KBM-7 (cell line): Measurements from ENCODE around the gene MTUS2.

Experiments
- DNase-seq: peaks from one replicate; pipeline ENCODE4 v3.0.0-alpha.2; 2015
- in situ Hi-C: fragments of 300-500 bp; cut with MboI; formaldehyde crosslinking; loops from 2 replicates; pipeline ENCODE4 v1.14.3; 2020; ENCODE audit warnings: low sequenced_read_pairs, low pct_unique_long_range_greater_than_20kb, mixed read lengths

MTUS2 gene

GRCh38 chr13:29514720-29515310 is 694.7 kb downstream of the MTUS2 start:
- in situ Hi-C loops: loop anchor here (25.0 kb wide), 1 partner anchor 197 kb away; no protein-coding TSS in a partner anchor
- no peak for DNase-seq

- in situ Hi-C loops: loop anchor here (25.0 kb wide), 1 partner anchor 197 kb away; no protein-coding TSS in a partner anchor
- DNase-seq: no peak
These were observed 695.2 kb downstream of the MTUS2 start for GRCh38 chr13:29515372-29515771.

GRCh38 chr13:29516012-29516411 is 695.9 kb downstream of the MTUS2 start:
- in situ Hi-C loops: loop anchor here (25.0 kb wide), 1 partner anchor 196 kb away; no protein-coding TSS in a partner anchor
- DNase-seq: no peak

- in situ Hi-C loops: loop anchor here (25.0 kb wide), 1 partner anchor 195 kb away; no protein-coding TSS in a partner anchor
- DNase-seq: no peak
These were observed 696.7 kb downstream of the MTUS2 start for GRCh38 chr13:29516880-29517279.

GRCh38 chr13:29519921-29520320 is 699.8 kb downstream of the MTUS2 start:
- no peak for DNase-seq
- in situ Hi-C loops: loop anchor here (25.0 kb wide), 1 partner anchor 192 kb away; no protein-coding TSS in a partner anchor

- no peak for DNase-seq
- in situ Hi-C loops: loop anchor here (25.0 kb wide), 1 partner anchor 192 kb away; no protein-coding TSS in a partner anchor
These were observed 700.5 kb downstream of the MTUS2 start for GRCh38 chr13:29520671-29521070.

- in situ Hi-C loops: loop anchor here (25.0 kb wide), 1 partner anchor 191 kb away; no protein-coding TSS in a partner anchor
- no peak for DNase-seq
These were observed 701.2 kb downstream of the MTUS2 start for GRCh38 chr13:29521336-29521735.

GRCh38 chr13:29522044-29522685 is 702.0 kb downstream of the MTUS2 start:
- in situ Hi-C loops: loop anchor here (25.0 kb wide), 1 partner anchor 190 kb away; no protein-coding TSS in a partner anchor
- no peak for DNase-seq

- in situ Hi-C loops: loop anchor here (25.0 kb wide), 1 partner anchor 189 kb away; no protein-coding TSS in a partner anchor
These were observed 703.2 kb downstream of the MTUS2 start for GRCh38 chr13:29523199-29523961.

GRCh38 chr13:29524176-29524575 is 704.0 kb downstream of the MTUS2 start:
- in situ Hi-C loops: loop anchor here (25.0 kb wide), 1 partner anchor 188 kb away; no protein-coding TSS in a partner anchor

More at GRCh38 chr13:29523199-29523961, 703.2 kb downstream of the MTUS2 start:
- no peak for DNase-seq

GRCh38 chr13:29524641-29525040 is 704.5 kb downstream of the MTUS2 start:
- no peak for DNase-seq
- in situ Hi-C loops: loop anchor here (25.0 kb wide), 1 partner anchor 188 kb away; no protein-coding TSS in a partner anchor

More at GRCh38 chr13:29524176-29524575, 704.0 kb downstream of the MTUS2 start:
- DNase-seq: no peak

- in situ Hi-C loops: no loop called here
- no peak for DNase-seq
These were observed 705.6 kb downstream of the MTUS2 start for GRCh38 chr13:29525757-29526156.

GRCh38 chr13:29526741-29527140 is 706.6 kb downstream of the MTUS2 start:
- in situ Hi-C loops: no loop called here
- DNase-seq: no peak

- no peak for DNase-seq
- in situ Hi-C loops: no loop called here
These were observed 707.4 kb downstream of the MTUS2 start for GRCh38 chr13:29527511-29527910.

- in situ Hi-C loops: no loop called here
- DNase-seq: no peak
These were observed 707.8 kb downstream of the MTUS2 start for GRCh38 chr13:29527916-29528315.

- DNase-seq: no peak
- in situ Hi-C loops: no loop called here
These were observed 709.6 kb downstream of the MTUS2 start for GRCh38 chr13:29529754-29530153.

GRCh38 chr13:29530901-29531300 is 710.8 kb downstream of the MTUS2 start:
- DNase-seq: no peak

GRCh38 chr13:29532116-29532515 is 712.0 kb downstream of the MTUS2 start:
- DNase-seq: no peak
- in situ Hi-C loops: no loop called here

More at GRCh38 chr13:29530901-29531300, 710.8 kb downstream of the MTUS2 start:
- in situ Hi-C loops: no loop called here

GRCh38 chr13:29532821-29533220 is 712.7 kb downstream of the MTUS2 start:
- in situ Hi-C loops: no loop called here
- DNase-seq: no peak
